Suppressor macrophage treated with lipopolysaccharide for 4 hours (primary cell): ENCODE results near the gene STX12.
A peak's percentile ranks its signal among the peaks of the same experiment; 100 is the strongest.
"Not testable (repeated sequence)": the region's sequence is repeated elsewhere in the genome, so short reads cannot be mapped to it uniquely, and the experiment has no call there.

Source experiments
- DNase-seq: peaks from one replicate; pipeline ENCODE4 v3.0.0-alpha.2; 2020

Gene STX12

DNA sequence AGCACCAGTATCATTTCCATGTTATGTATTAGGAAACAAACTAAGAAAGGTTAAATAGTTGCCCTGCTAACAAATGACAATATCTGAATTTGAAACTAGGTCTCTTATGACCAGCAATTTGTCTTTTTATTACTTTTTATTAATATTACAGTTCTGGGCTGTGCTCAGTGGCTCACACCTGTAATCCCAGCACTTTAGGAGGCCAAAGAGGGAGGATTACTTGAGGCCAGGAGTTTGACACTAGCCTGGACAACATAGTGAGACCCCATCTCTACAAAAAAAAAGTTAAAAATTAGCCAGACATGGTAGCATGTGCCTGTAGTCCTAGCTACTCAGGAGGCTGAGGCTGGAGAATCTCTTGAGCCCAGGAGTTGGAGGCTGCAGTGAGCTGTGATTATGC lies 3.3 kb downstream of the STX12 start:
- DNase-seq, result not testable (repeated sequence)

DNA sequence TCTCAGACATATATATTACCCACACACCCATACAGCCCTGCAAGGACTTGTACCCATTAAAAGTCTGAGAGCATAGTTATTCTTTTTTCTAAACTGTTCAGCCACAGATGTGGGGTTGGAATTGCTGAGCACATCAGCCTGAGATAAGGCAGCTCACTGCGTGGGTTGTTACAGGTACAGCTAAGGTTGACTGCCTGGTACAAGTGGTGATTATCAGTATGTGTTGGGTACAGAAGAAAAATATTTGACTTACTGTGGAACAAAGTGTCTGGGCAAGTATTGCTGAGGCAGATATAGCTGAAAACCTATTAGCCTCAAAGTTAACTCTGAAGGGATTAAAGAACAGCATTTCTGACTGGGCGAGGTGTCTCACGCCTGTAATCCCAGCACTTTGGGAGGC lies 5.0 kb downstream of the STX12 start:
- DNase-seq, result no peak

DNA sequence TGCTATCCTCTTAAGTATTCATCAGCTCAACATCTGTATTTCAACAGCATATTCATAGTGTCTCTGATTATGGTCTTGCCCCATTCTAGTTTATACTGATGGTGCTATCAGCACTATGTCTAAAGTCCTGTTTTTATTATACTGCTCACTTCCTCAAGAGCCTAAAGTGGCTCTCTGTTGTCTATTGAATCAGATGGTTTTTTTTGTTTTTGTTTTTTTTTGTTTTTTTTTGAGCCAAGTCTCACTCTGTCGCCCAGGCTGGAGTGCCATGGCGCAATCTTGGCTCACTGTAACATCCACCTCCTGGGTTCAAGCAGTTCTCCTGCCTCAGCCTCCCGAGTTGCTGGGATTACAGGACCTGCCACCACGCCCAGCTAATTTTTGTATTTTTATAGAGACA lies 6.1 kb downstream of the STX12 start:
- DNase-seq, result peak; percentile 40

DNA sequence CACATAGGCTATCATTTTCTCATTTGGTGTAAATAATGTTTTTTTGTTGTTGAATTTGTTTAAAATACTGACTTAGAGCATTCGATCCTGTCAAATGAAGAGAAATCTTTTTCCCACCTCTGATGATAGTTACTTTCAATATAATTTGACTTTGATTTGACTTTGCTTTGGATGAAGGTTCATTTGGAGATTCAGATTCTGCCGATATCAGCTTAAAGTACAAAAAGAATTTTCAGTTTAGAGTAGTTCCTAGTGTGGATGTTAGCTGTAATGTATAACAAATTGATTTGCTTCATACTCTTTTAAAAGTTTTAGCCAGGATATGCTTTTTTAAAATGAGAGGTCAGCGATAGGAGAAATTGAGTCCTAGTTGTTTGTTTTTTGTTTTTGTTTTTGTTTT lies 9.9 kb downstream of the STX12 start:
- DNase-seq, result no peak

DNA sequence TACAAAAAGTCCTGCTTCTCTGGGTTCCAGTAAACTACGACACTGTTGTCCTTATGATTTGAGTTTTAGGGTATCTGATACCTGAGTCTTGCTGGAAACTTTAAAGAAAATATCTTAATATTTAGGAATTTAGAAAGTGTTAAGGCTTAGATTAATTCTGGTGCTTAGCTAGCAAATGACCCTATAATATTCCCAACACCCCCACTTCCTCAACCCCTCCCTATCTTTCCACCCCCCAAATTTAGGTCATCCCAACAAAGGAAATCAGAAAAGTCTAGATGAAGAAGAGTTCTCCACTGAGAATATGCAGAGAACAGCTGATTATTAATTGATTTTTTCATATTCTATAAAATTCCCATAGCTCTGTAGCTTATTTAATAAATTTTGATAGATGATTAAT lies 11.7 kb downstream of the STX12 start:
- no peak for DNase-seq

DNA sequence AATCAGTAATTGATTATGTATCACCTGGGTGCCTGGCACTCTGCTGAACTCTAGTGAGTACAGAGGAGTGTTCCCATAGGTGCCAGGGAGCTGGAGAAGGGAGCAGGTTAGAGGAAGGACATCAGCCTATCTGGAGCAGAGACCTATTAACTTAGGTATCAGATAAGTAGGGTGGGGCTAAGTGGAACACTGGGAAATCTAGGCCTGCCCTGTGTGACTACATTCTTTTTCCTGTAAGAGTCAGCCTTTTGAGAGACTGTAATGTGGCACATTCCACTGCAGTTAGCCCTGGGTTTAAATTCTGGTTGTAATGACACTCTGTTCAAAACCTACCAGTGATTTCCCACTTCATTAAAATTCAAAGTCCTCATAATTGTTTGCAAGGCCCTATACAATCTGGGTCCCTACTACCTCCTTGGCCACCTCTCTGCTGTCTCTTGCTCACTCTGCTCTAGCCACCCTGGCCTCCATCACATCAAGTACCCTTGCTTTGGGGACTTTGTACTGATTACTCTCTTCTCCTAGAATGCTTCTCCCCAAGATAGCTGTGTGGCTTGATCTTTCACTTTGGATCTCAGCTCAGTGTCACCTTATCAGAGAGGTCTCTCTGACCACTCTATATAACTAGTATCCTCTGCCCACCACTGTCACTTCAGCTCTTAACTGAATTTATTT lies 12.9 kb downstream of the STX12 start:
- no peak for DNase-seq

DNA sequence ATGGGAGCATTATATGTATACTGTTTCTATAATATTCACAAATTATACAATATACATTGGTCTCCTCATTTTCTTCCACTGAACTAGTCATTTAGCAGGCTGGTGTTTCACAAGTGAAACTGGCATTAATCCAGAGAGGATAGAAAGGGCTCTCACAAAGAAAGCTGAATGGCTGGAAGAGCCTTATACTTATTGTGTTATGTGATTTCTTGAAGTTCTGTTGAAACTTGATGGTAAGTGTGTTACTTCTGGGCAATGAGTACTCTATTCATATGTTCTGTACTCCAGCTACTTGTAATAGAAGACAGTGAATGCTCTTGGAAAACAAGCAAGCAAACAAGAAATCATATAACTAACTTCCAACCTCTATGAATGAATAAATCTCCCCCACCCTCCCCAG lies 14.9 kb downstream of the STX12 start:
- DNase-seq, result peak; percentile 67

DNA sequence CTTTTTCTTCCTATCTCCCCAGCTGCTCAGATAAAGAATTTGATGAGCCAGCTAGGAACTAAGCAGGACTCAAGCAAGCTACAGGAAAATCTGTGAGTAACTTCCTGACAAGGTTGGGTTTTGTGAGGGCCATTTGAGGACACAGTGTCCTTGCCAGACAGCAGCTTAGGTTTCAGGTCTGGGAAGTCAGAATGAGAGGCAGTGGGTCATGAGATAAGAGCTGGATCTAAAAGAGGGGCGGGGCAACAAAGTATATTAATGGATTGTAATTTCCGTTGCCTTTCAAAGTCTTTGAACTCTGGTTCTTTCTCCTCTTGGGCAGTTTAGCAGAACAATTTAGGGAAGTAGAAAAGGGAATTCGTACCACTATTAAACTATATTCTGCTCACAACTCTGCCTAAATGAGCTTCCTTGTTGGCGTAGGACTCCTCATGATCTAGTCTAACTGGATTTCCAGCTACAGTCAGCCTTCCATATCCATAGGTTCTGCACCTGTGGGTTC lies 16.6 kb downstream of the STX12 start:
- DNase-seq, result peak; percentile 57

DNA sequence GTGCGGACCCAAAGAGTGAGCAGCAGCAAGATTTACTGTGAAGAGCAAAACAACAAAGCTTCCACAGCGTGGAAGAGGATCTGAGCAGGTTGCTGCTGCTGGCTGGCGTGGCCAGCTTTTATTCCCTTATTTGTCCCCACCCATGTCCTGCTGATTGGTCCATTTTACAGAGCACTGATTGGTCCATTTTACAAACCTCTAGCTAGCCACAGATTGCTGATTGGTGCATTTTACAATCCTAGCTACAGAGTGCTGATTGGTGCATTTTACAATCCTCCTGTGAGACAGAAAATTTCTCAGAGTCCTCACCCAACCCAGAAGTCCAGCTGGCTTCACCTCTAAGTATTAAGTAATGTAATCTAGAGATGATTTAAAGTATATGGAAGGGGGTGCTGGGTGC lies 17.3 kb downstream of the STX12 start:
- not testable (repeated sequence) for DNase-seq

DNA sequence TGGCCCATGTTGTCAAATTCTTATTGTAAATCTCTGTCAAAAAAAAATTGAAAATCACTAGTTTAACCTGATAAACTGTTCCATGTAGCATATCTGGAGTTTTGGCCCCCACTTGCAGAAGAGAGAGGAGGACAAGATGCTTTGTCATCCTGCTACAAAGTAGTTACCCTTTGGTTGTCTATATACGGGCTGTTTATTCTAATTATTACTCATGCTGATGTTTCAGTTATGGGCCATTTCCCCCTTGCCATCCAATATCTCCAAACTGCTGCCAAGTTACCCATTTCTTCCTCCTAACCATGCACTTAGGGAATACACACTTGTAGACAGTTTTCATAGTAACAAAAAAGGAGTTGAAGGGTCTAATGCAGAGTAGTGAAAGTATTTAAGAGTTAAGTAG lies 22.6 kb downstream of the STX12 start:
- DNase-seq, result no peak

DNA sequence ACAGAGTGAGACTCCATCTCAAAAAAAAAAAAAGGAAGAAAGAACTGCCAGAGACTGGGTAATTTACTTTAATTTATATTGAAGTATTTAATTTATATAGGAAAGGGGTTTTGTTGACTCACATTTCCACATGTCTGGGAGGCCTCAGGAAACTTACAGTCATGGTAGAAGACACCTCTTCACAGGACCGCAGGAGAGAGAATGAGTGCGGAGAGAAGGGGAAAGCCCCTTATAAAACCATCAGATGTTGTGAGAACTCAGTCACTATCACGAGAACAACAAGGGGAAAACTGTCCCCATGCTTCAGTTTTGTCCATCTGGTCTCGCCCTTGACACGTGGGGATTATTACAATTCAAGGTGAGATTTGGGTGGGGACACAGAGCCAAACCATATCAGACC lies 31.8 kb downstream of the STX12 start:
- no peak for DNase-seq

DNA sequence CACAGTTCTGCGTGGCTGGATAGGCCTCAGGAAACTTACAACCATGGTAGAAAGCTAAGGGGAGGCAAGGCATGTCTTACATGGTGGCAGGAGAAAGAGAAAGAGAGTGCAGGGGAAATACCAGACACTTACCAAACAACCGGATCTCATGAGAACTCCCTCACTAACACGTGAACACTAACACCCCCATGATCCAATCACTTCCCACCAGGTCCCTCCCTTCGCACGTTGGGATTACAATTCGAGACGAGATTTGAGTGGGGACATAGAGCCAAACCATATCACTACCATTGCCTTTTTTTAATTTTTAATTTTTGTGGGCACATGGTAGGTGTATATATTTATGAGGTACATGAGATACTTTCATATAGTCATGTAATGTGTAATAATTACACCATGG lies 33.7 kb downstream of the STX12 start:
- DNase-seq, result no peak

DNA sequence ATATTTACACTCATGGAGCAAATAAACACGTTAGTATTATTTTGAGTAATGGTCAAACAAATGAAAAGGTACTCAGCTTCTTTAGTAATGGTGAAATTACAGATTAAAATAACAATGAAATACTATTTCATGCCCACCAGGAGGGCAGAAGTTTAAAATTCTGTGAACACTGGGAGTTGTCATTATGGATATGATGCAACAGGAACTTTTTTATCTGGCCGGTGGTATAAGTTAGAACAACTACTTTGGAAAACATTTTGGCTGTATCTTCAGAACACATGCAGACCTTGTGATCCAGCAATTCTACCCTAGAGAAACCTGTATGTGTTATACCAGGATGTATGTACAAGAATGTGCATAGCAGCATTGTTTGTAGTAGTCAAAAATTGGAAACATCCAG lies 34.4 kb downstream of the STX12 start:
- no peak for DNase-seq

DNA sequence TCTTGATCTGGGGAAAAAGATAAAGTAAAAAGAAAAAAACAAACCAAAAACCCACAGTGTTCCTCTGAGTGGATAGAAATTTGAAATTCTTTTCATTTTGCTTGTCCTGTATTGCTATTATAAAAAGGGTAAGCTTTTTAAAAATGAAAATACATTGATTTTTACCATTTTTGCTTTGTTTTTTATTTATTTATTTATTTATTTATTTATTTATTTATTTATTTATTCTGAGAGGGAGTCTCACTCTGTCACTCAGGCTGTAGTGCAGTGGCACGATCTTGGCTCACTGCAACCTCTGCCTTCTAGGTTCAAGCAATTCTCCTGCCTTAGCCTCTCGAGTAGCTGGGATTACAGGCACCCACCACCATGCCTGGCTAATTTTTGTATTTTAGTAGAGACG lies 35.1 kb downstream of the STX12 start:
- DNase-seq, result not testable (repeated sequence)

DNA sequence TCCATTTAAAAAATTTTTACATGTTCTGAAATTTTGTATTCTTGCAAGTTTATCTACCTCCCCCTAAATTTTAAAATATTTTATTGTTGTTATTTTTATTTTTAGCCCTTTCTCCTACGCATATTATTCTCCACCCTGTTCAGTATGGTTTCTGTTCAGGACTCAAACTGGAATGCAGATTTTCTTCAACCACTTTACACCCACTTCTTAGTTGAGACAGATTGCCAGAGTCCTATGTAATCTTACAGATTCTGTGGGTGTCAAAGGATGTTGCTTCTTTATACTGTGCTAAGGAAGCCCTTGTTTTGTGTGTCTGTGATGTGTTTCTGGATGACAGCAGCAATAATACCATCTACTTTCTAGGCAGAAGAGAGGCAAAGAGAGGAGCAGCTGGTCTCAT lies 36.9 kb downstream of the STX12 start:
- DNase-seq, result no peak

DNA sequence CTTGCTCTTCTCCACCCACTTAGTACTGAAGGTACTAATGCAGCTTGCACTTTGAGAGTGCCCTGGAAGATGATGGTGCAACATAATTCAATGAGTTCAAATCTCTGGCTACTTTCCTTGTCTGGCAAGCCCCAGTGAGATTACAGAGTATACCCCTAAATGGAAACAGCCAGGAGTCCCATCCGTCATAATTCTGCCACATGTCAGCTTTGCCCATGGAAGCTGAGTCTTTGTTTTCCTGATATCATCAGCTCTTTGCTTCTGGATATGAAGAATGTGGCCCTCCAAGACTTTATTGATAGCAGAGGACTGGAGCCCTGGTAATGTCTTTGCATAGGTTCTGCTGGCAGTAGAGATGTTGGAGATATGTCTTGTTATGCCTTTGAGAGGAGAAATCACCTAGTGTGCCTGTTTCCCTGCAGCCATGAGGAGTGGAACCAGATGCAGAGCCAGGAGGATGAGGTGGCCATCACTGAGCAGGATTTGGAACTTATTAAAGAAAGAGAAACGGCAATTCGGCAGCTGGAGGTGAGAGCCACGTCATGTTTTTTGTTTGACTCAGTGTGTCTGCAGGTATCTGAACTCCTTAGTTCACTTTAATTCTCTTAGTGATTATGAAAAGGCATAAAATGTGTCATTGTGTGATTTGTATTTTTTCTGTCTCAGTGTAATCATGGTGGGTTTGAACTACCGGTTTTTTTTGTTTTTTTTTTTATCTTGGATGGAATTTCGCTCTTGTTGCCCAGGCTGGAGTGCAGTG lies 38.9 kb downstream of the STX12 start:
- DNase-seq, result no peak

DNA sequence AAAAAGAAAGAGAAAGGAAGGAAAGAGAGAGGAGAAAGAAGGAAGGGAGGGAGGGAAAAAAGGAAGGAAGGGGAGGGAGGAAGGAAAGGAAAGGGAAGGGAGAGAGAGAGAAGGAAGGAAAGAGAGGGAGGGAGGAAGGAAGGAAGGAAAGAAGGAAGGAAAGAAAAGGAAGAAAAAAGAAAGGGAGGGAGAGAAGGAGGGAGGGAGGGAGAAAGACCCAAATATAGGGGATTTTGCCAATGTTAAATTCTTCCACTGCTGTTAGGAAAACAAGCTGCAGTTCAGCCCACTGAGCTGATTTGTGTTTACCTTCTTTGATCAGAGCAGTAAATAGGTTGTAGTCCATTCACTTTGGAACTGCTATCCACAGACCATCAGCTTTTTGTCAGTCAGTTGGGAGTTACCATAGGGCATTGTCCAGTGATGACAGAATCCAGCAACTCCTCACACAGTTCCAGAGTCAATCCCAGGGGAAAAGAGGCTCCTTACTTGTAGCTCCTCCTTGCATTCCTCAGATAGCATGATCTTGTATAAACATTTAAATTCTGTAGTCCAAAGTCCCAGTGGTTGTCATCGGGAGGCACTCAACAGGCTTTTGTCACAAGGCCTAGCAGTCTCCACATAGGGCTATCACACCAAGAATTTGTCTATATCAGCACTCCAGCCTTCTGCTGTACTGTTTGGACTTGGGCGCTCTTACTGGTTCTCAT lies 44.1 kb downstream of the STX12 start:
- no peak for DNase-seq

DNA sequence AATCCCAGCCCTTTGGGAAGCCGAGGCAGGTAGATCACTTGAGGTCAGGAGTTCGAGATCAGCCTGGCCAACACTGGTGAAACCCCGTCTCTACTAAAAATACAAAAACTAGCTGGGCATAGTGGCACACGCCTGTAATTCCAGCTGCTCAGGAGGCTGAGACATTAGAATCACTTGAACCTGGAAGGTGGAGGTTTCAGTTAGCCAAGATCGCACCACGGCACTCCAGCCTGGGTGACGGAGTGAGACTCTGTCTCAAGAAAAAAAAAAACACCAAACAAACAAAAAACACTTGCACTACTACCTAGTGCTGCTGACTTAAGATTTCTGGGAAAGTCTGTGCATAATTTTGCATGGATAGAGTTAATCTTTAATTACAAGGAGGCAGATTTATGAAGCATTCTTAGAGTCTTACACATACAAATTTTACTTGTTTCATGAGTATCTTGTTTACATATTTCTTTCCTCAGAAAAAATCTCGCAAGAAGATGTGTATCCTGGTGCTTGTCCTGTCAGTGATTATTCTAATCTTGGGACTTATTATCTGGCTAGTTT lies 48.8 kb downstream of the STX12 start:
- DNase-seq, result no peak

DNA sequence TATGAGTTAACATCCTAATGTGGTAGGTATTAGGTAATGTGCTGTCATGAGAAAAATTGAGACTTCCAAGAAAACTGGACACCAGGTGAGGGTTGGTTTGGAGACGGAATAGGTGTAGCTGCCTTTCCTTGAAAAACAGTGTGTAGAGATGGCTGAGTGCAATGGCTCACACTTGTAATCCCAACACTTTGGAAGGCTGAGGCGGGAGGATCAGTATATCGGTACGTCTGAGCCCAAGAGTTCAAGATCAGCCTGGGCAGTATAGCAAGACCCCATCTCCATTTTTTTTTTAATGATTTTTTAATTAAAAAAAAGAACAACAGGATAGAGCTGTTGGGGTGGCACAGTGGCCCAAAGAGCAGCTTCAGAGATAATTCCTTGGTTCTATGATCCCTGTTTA lies 50.8 kb downstream of the STX12 start:
- DNase-seq, result no peak

DNA sequence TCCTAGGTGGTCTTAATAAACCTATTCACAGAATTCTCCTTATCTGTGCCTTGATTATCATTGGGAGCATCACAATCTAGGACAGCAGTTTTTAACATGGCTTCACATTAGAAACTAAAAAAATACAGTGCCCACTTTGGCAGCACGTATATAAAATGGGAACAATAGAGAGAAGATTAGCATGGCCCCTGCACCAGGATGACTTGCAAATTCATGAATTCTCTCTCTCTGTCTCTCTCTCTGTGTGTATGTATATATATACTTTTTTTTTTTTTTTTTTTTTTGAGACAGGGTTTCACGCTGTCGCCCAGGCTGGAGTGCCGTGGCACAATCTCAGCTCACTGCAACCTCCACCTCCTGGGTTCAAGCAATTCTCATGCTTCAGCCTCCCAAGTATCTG lies 51.4 kb downstream of the STX12 start:
- DNase-seq, result no peak

DNA sequence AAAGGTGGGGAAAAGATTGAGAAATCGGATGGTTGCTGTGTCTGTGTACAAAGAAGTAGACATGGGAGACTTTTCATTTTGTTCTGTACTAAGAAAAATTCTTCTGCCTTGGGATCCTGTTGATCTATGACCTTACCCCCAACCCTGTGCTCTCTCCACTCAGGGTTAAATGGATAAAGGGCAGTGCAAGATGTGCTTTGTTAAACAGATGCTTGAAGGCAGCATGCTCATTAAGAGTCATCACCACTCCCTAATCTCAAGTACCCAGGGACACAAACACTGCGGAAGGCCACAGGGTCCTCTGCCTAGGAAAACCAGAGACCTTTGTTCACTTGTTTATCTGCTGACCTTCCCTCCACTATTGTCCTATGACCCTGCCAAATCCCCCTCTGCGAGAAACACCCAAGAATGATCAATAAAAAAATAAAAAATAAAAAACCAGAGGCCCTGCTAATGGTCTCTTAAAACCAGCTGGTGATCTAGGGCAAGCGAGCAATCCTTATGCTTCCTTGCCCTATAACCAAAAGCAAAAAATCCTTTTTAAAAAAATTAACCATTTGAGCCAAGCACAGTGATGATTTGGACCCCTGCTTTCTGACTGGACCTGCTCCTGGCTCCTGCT lies 56.4 kb downstream of the STX12 start:
- not testable (repeated sequence) for DNase-seq

DNA sequence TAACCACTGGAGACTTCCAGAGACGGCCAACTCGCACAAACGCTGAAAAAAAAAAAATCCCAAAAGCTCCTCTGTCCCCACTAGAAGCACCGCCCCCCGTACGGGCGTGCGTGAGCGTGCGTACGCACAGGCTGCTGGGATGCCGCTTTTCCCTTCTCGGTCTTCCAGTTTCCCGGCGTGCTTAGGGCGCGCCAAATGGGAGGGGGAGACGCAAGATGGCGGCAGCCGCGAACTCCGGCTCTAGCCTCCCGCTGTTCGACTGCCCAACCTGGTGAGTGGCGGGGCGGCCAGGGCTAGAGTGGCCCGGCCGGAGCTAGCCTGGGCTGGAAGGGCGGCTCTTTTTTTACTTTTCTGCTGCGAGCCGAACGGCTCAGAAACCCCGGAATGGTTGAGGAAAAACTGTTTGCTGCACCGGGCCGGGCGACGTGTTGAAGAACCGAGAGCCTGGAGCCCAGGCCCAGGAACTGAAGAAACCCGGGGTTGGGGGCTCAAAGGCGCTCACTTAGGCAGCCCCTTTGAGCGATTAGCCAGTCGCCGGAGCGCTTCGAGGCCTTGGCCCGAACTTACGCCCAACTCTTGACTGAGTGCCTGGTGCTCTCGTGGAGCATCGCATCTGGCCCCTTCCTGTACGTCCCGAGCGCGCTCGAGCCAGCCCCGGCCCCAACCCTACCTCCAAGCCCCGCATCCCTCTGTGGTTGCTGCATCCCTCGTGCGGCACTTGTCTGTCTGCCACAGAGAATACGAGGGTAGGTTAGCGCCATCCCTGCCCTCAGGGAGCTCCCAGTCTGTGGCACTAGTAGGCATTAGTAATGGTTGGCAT lies 57.8 kb downstream of the STX12 start, which contains the start of gene PPP1R8:
TSS of gene PPP1R8 (plus strand) at position 162 of the 820 bp plus-strand sequence. CDS start at position 216, 54 bp downstream.
- peak; percentile 97 for DNase-seq
